DND-41 (cell line): ENCODE data around the gene BFSP1.

Experiments
- ATAC-seq: fragments of 200-7000 bp; cut with Tn5 transposase; 3 replicates; pipeline ENCODE4 v1.9.1; 2021; ENCODE audit warnings: low read depth; ENCODE audit not compliant: insufficient read depth
- DNase-seq: peaks from one replicate; pipeline ENCODE4 v3.0.0-alpha.2; 2020
- H2AFZ ChIP-seq: 2 replicates; pipeline ENCODE4 v1.6.0; 2012; ENCODE audit warnings: low read depth, low read length
- H3K27ac ChIP-seq: 2 replicates; pipeline ENCODE4 v1.5.1; 2012; ENCODE audit warnings: low read length, inconsistent platforms
- H3K27me3 ChIP-seq: fragments of 200-600 bp; sonication (generic); 2 replicates; pipeline ENCODE4 v1.6.0; 2012; ENCODE audit warnings: low read length, mild to moderate bottlenecking, inconsistent platforms; ENCODE audit not compliant: insufficient read depth, poor library complexity
- H3K36me3 ChIP-seq: 2 replicates; pipeline ENCODE4 v1.5.1; 2012; ENCODE audit warnings: low read length, inconsistent platforms; ENCODE audit not compliant: insufficient read depth
- H3K4me1 ChIP-seq: 2 replicates; pipeline ENCODE4 v1.5.1; 2012; ENCODE audit warnings: mild to moderate bottlenecking, low read length; ENCODE audit not compliant: insufficient read depth
- H3K4me2 ChIP-seq: 2 replicates; pipeline ENCODE4 v1.6.0; 2012; ENCODE audit warnings: mild to moderate bottlenecking, moderate library complexity, low read length, inconsistent platforms; ENCODE audit not compliant: insufficient read depth
- H3K4me3 ChIP-seq, 2 experiments: fragments of 200-600 bp in 1 of 2; shearing (Covaris generic) in 1 of 2; 2 replicates each; pipeline ENCODE4 v1.5.1; 2012 to 2016; ENCODE audit warnings: inconsistent platforms in 2 of 2, low read length in 2 of 2, mild to moderate bottlenecking in 2 of 2, low read depth in 1 of 2, moderate library complexity in 1 of 2
- H3K79me2 ChIP-seq: 2 replicates; pipeline ENCODE4 v1.6.0; 2012; ENCODE audit warnings: low read length, inconsistent platforms; ENCODE audit not compliant: insufficient read depth
- H3K9ac ChIP-seq: 2 replicates; pipeline ENCODE4 v1.6.0; 2012; ENCODE audit warnings: low read depth, mild to moderate bottlenecking, inconsistent platforms, low read length, moderate library complexity
- H3K9me3 ChIP-seq: 2 replicates; pipeline ENCODE4 v1.5.1; 2012; ENCODE audit warnings: low read length, moderate library complexity, mild to moderate bottlenecking, inconsistent platforms; ENCODE audit not compliant: insufficient read depth, severe bottlenecking
- H4K20me1 ChIP-seq: 2 replicates; pipeline ENCODE4 v1.6.0; 2012; ENCODE audit warnings: low read length; ENCODE audit not compliant: insufficient read depth
- EZH2 ChIP-seq: IDR thresholded peaks from 3 replicates; pipeline ENCODE4 v1.6.1; 2012; ENCODE audit warnings: borderline replicate concordance, low read depth, mild to moderate bottlenecking, moderate library complexity, low read length, inconsistent platforms; ENCODE audit not compliant: severe bottlenecking
- TF ChIP-seq, protein P1 (sequence below): IDR thresholded peaks from 2 replicates; pipeline ENCODE4 v1.5.1; 2012; ENCODE audit warnings: borderline replicate concordance, low read length, moderate library complexity, mild to moderate bottlenecking; ENCODE audit not compliant: poor library complexity, severe bottlenecking; ENCODE audit errors: extremely low read depth

The BFSP1 gene

DNA sequence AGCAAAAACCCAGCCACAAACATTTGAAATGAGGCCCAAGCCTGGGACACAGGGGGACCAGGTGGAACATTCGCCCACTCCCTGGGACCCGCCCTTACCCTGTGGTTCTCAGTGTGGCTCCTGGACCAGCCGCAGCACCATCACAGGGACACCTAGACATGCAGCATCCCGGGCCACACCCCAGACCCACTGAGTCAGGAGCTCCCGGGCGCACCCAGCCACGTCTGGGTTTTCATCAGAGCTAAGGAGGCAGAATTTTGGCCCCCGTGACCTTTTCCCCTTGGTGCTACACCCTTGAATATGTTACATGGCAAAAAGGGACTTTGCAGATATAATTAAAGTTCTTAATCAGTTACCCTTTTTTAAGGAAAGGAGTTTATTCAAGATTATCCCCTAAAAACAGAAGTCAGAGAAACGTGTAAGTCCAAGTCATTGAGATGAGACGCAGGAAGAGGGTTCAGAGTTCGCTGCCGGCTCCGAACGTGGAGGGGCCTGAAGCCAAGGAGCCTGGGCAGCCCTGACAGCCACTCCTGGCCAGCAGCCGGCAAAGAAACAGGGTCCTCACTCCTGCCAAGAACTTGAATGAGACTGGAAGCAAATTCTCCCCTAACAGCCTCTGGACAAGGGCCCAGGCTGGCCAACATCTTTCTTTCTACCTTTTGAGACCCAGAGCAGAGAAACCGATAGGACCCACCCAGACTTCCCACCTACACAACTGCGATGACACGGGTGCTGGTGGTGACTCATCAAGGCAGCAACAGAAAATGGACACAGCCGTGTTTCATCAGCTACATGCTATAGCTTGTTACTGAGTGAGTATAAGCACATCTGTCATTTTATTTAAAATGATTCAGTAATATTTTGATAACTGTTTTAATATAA is 25.3 kb downstream of the BFSP1 start:
- Histone ChIP-seq H3K9ac (peak overlapping the region; percentile 36; the same call in 1 of the 2 replicates), H3K79me2 (no peaks in the 10 kb centered on the region), H3K27me3 (peaks cover 16% of the 10 kb centered on the region), H3K27ac (no peak overlapping the region), H3K4me3 (peak overlapping the region in 1 of 2 experiments; percentile 52; a peak in 1 of 4 replicates), H3K4me1 (peaks cover 9% of the 10 kb centered on the region), H2AFZ (peak overlapping the region; percentile 80), H3K4me2 (peak overlapping the region; percentile 68), H3K9me3 (no peaks in the 10 kb centered on the region), H3K36me3 (no peaks in the 10 kb centered on the region), H4K20me1 (no peaks in the 10 kb centered on the region)
- DNase-seq, result no peak
- peak; percentile 18; the same call in 1 of the 3 replicates for ATAC-seq
- TF ChIP-seq, protein P1, sequence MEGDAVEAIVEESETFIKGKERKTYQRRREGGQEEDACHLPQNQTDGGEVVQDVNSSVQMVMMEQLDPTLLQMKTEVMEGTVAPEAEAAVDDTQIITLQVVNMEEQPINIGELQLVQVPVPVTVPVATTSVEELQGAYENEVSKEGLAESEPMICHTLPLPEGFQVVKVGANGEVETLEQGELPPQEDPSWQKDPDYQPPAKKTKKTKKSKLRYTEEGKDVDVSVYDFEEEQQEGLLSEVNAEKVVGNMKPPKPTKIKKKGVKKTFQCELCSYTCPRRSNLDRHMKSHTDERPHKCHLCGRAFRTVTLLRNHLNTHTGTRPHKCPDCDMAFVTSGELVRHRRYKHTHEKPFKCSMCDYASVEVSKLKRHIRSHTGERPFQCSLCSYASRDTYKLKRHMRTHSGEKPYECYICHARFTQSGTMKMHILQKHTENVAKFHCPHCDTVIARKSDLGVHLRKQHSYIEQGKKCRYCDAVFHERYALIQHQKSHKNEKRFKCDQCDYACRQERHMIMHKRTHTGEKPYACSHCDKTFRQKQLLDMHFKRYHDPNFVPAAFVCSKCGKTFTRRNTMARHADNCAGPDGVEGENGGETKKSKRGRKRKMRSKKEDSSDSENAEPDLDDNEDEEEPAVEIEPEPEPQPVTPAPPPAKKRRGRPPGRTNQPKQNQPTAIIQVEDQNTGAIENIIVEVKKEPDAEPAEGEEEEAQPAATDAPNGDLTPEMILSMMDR, result no peak
- TF ChIP-seq EZH2, result no peak

DNA sequence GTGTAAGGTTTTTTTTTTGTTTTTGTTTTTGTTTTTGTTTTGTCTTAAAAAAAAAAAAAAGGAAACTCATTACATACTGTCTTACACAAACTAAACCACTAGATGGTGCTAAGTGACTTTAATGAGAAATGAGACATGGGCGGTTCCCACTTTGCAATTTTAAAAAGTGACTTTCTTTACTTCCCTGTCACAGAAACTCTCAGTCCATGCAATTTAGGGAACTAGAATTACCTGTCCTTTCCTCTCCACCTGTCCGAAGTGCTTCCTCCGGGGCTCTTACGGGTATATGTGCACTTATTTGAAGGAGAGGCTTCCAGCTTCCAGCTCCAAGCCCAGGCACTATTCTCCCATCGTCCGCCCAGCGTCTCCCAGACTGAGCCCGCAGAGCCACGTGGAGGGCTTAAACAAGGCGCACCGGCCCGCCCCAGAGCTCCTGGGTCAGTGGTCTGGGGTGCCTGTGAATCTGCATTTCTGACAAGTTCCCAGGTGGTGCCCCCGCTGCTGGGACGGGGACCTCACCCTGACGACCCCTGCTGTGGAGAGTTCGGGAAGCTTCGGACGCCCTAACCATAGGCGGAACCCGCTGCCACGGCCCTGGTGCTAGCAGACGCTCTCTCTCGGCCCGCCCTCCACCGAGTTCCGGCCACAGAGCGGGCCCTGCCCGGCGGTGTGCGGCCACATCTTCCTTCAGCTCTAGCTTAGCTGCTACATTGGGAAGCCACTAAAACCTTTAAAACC is 26.1 kb downstream of the BFSP1 start:
- ATAC-seq, result peak; percentile 77
- Histone ChIP-seq H3K27ac (no peak overlapping the region), H3K79me2 (no peaks in the 10 kb centered on the region), H2AFZ (peak overlapping the region; percentile 80), H4K20me1 (no peaks in the 10 kb centered on the region), H3K4me1 (peaks cover 9% of the 10 kb centered on the region), H3K4me2 (peak overlapping the region; percentile 68), H3K9ac (peak overlapping the region; percentile 36; the same call in 1 of the 2 replicates), H3K4me3 (peak overlapping the region in 1 of 2 experiments; percentile 52; a peak in 2 of 4 replicates), H3K27me3 (peaks cover 16% of the 10 kb centered on the region), H3K36me3 (no peaks in the 10 kb centered on the region), H3K9me3 (no peaks in the 10 kb centered on the region)
- peak; percentile 15 for DNase-seq
- no peak for TF ChIP-seq EZH2
- TF ChIP-seq, protein P1, result peak; percentile 78

DNA sequence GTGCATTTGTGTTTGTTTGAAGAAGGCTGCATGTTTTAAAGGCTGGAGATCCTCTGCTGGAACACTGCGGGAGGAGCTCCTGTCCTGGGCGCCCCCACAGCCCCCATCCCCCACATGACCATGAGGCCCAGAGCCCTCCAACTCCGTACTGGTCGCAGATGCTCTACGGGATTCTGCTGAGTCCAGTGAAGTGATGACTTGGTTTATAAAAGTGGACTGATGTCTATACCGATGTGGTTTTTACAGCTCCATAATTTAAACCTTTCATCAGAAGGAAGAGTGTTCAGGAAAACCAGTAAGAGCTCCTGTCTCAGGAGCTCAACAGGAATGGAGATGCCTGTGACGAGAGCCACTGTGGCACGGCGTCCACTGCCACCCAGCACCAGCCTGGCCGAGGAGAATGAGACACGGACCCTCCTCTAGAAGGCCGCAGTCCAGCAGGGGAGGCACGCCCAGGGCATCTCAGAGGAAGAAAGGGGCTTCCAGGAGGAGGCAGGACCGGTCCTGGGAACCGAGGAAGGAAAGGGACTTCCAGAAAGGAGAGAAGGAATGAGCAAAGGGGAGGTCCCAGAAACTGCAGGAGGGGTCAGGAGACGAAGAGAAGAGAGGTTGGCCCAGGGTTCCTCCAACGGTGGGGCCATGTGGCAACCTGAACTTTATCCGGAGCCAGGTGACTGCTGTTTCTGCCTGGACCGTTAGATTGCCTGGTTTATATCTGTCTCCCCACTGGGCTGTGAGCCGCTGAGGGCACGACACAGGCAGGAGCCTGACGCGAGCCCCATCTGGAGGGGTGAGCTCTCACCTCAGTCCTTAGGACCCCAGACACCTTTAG is 26.9 kb downstream of the BFSP1 start:
- Histone ChIP-seq H3K4me2 (peak overlapping the region; percentile 68; the same call in 1 of the 2 replicates), H3K4me3 (no peak overlapping the region), H3K9me3 (no peaks in the 10 kb centered on the region), H4K20me1 (no peaks in the 10 kb centered on the region), H3K27me3 (peaks cover 16% of the 10 kb centered on the region), H3K27ac (no peak overlapping the region), H3K4me1 (peaks cover 9% of the 10 kb centered on the region), H3K9ac (no peak overlapping the region), H3K36me3 (no peaks in the 10 kb centered on the region), H2AFZ (no peak overlapping the region), H3K79me2 (no peaks in the 10 kb centered on the region)
- ATAC-seq (peak; percentile 18; the same call in 2 of the 3 replicates), DNase-seq (no peak)
- TF ChIP-seq, protein P1, result no peak
- no peak for TF ChIP-seq EZH2
